PC-9 (cell line): ENCODE data around the gene WDR18. TPM values are rescaled to one million over a fixed set of nuclear protein-coding genes. Genes with fewer than 3 reads are reported as not detected.

Experiments
- BruUV-seq: library from RNA; stranded (reverse); fragments of 400-500 nt; replicated peaks from 2 replicates; lab custom pipeline; 2021; lab: Mats Ljungman, UMichigan
- CTCF ChIA-PET: fragments of 300-600 bp; sonication (Branson Sonifier 250); formaldehyde crosslinking; loops from one replicate; lab custom pipeline; 2022; ENCODE audit warnings: antibody characterized with exemption; lab: Charles Lee
- POLR2A ChIA-PET: fragments of 300-600 bp; sonication (Branson Sonifier 250); formaldehyde crosslinking; loops from one replicate; lab custom pipeline; 2022; ENCODE audit warnings: antibody characterized with exemption; ENCODE audit not compliant: unreplicated experiment; lab: Charles Lee
- DNase-seq, 2 experiments: peaks; one replicate each; pipeline versions ENCODE4 v3.0.0 to v3.0.0-alpha.2; 2015 to 2022; ENCODE audit warnings: mixed read lengths in 1 of 2
- H2AFZ ChIP-seq: fragments of 200-600 bp; sonication (generic); 2 replicates; pipeline ENCODE4 v1.8.1; 2017; ENCODE audit warnings: antibody characterized with exemption
- H3F3A ChIP-seq: fragments of 200-600 bp; sonication (generic); 2 replicates; pipeline ENCODE4 v1.8.1; 2017; ENCODE audit warnings: antibody characterized with exemption, mild to moderate bottlenecking, low read depth; ENCODE audit not compliant: insufficient read depth
- H3K27ac ChIP-seq: fragments of 200-600 bp; sonication (generic); 2 replicates; pipeline ENCODE4 v1.6.1; 2016; ENCODE audit warnings: mixed run types
- H3K27me3 ChIP-seq: fragments of 200-600 bp; sonication (generic); 2 replicates; pipeline ENCODE4 v1.6.1; 2016; ENCODE audit warnings: low read depth, mixed run types; ENCODE audit not compliant: insufficient read depth
- H3K36me3 ChIP-seq: fragments of 200-600 bp; sonication (generic); 2 replicates; pipeline ENCODE4 v1.6.1; 2016; ENCODE audit warnings: low read depth, mixed run types
- H3K4me1 ChIP-seq: fragments of 200-600 bp; sonication (generic); replicated peaks from 2 replicates; pipeline ENCODE4 v1.6.1; 2016; ENCODE audit warnings: mixed run types; ENCODE audit not compliant: insufficient read depth
- H3K4me2 ChIP-seq: fragments of 200-600 bp; sonication (generic); 2 replicates; pipeline ENCODE4 v1.6.1; 2017; ENCODE audit warnings: mixed run types
- H3K4me3 ChIP-seq: fragments of 200-600 bp; sonication (generic); 2 replicates; pipeline ENCODE4 v1.6.1; 2016; ENCODE audit warnings: mixed run types
- H3K79me2 ChIP-seq: fragments of 200-600 bp; sonication (generic); 2 replicates; pipeline ENCODE4 v1.6.1; 2017; ENCODE audit warnings: low read depth, mixed run types
- H3K9me2 ChIP-seq: fragments of 200-600 bp; sonication (generic); 2 replicates; pipeline ENCODE4 v1.8.1; 2017; ENCODE audit warnings: mild to moderate bottlenecking; ENCODE audit not compliant: insufficient read depth
- H3K9me3 ChIP-seq: fragments of 200-600 bp; sonication (generic); 2 replicates; pipeline ENCODE4 v1.8.1; 2016; ENCODE audit warnings: low read depth; ENCODE audit not compliant: insufficient read depth
- H4K20me1 ChIP-seq: fragments of 200-600 bp; sonication (generic); 2 replicates; pipeline ENCODE4 v1.8.1; 2017; ENCODE audit not compliant: insufficient read depth
- EZH2 ChIP-seq: fragments of 200-600 bp; sonication (generic); IDR thresholded peaks from 2 replicates; pipeline ENCODE4 v1.8.0; 2017; ENCODE audit warnings: antibody characterized with exemption, low read depth
- intact Hi-C: fragments of 100-400 bp; cut with micrococcal nuclease; formaldehyde crosslinking; loops from one replicate; pipeline ENCODE4 v1.10.0; 2022; ENCODE audit not compliant: unreplicated experiment
- total RNA-seq: library from RNA; stranded (reverse); gene quantifications from 2 replicates; pipeline ENCODE4 v1.2.3, GENCODE V29; 2021
- TF ChIP-seq, protein P1 (sequence below): fragments of 200-600 bp; sonication (generic); conservative IDR thresholded peaks from 2 replicates; pipeline ENCODE4 v1.6.1; 2017; ENCODE audit warnings: mixed run types, antibody characterized with exemption, mild to moderate bottlenecking, moderate library complexity

WDR18 gene
- total RNA-seq, 1 experiment from 2014 or later: 61.5 TPM

- no peak for DNase-seq
- Histone ChIP-seq H3K27me3 (no peaks in the 10 kb centered on the region), H3K9me2 (no peaks in the 10 kb centered on the region), H3K36me3 (no peaks in the 10 kb centered on the region), H3K79me2 (peaks cover 55% of the 10 kb centered on the region), H3K4me2 (no peak overlapping the region), H3K4me3 (no peak overlapping the region), H3K27ac (no peak overlapping the region), H2AFZ (no peak overlapping the region), H4K20me1 (peaks cover 70% of the 10 kb centered on the region), H3F3A (peaks cover 8% of the 10 kb centered on the region), H3K9me3 (no peaks in the 10 kb centered on the region), H3K4me1 (peaks cover 33% of the 10 kb centered on the region)
- ChIA-PET CTCF (no interaction called here), POLR2A (interaction anchor here (0.7 kb wide), 1 partner anchor 92 kb away, joined by 7 read pairs; no protein-coding TSS in a partner anchor)
- BruUV-seq: no TSS peak
- intact Hi-C loops: no loop called here
- no peak for TF ChIP-seq EZH2
- TF ChIP-seq, protein P1, sequence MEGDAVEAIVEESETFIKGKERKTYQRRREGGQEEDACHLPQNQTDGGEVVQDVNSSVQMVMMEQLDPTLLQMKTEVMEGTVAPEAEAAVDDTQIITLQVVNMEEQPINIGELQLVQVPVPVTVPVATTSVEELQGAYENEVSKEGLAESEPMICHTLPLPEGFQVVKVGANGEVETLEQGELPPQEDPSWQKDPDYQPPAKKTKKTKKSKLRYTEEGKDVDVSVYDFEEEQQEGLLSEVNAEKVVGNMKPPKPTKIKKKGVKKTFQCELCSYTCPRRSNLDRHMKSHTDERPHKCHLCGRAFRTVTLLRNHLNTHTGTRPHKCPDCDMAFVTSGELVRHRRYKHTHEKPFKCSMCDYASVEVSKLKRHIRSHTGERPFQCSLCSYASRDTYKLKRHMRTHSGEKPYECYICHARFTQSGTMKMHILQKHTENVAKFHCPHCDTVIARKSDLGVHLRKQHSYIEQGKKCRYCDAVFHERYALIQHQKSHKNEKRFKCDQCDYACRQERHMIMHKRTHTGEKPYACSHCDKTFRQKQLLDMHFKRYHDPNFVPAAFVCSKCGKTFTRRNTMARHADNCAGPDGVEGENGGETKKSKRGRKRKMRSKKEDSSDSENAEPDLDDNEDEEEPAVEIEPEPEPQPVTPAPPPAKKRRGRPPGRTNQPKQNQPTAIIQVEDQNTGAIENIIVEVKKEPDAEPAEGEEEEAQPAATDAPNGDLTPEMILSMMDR: no peak
Measured at GRCh38 chr19:1014161-1015060, 30.3 kb downstream of the WDR18 start.

GRCh38 chr19:1015061-1015781 is 31.1 kb downstream of the WDR18 start:
- Histone ChIP-seq H3K4me3 (no peak overlapping the region), H4K20me1 (peaks cover 75% of the 10 kb centered on the region)
- intact Hi-C loops: no loop called here

More at GRCh38 chr19:1015061-1015781, 31.1 kb downstream of the WDR18 start:
- no peak overlapping the region for H3K27ac ChIP-seq
- H3K9me3 ChIP-seq: no peaks in the 10 kb centered on the region
- BruUV-seq: no TSS peak
- peaks cover 37% of the 10 kb centered on the region for H3K4me1 ChIP-seq
- TF ChIP-seq EZH2: no peak
- TF ChIP-seq, protein P1: no peak
- ChIA-PET CTCF (no interaction called here), POLR2A (no interaction called here)
- H3K79me2 ChIP-seq: peaks cover 63% of the 10 kb centered on the region
- H3K27me3 ChIP-seq: no peaks in the 10 kb centered on the region
- no peak overlapping the region for H3K4me2 ChIP-seq
- no peak for DNase-seq
- H2AFZ ChIP-seq: no peak overlapping the region
- H3F3A ChIP-seq: peaks cover 8% of the 10 kb centered on the region
- no peaks in the 10 kb centered on the region for H3K9me2 ChIP-seq
- no peaks in the 10 kb centered on the region for H3K36me3 ChIP-seq
